ENCODE measurements around the gene EGFL7. TPM values are rescaled to one million over a fixed set of nuclear protein-coding genes. Genes with fewer than 3 reads are reported as not detected.

The EGFL7 gene
- polyA plus RNA-seq, 3 donors, result 1.3 to 2.8 (median 2.2) TPM

DNA sequence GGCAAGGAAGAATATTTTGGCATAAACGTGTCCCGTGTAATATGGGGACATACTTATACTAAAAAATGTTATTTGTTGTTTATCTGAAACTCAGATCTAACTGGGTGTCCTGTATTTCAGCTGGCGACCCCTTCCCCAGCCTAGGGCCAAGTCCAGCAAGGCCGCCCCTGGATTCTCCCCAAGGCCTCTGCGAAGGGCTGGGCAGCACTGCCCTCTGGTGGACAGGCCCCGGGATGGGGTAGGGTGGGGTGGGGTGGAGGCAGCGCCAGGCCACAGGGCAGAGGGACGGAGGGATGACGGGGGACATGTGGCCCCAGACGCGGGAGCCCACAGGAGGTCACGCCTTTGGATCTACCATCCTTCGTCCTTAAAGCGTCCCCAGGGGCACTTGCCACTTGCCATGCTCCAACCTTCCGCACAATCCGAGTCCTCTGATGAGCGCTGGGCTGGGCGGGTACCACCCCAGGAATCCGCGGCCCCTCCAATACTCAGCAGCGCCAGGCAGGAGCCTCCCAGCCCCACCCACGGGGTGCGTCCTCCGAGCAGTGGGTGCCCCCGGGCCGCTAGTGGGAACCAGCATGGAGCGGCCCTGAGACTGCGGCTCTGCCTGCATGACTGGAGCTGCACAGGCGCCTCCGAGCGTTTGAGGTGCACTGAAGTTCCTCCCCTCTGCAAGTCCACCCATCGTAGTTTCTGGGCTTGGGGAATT, 31.6 kb downstream of the EGFL7 start:
- Histone ChIP-seq H3K27ac (ENCODE audit: low read depth in 1 of 2, low read length in 2 of 2) (no peak overlapping the region), H3K27me3 (ENCODE audit: control insufficient read depth in 2 of 2, insufficient read depth in 2 of 2, low read length in 2 of 2) (no peaks in the 10 kb centered on the region), H3K4me1 (ENCODE audit: control insufficient read depth in 1 of 2, insufficient read depth in 2 of 2, low read length in 2 of 2) (peaks cover 49 to 52% of the 10 kb centered on the region in 2 donors), H3K79me2 (ENCODE audit: insufficient read depth, low read length) (no peaks in the 10 kb centered on the region), H4K20me1 (ENCODE audit: insufficient read depth, low read length) (no peaks in the 10 kb centered on the region), H3K36me3 (replicated peaks in 1 of 2; ENCODE audit: control insufficient read depth in 1 of 2, insufficient read depth in 2 of 2, low read length in 2 of 2) (no peaks in the 10 kb centered on the region), H3K4me3 (replicated peaks in 1 of 3; ENCODE audit: low read depth in 2 of 3, low read length in 3 of 3) (no peak overlapping the region), H3K9me3 (replicated peaks in 1 of 2; ENCODE audit: control insufficient read depth in 1 of 2, insufficient read depth in 1 of 2, low read length in 2 of 2) (no peaks in the 10 kb centered on the region), H3K9ac (ENCODE audit: insufficient read depth, low read length, poor library complexity, severe bottlenecking) (no peak overlapping the region), H3K4me2 (replicated peaks; ENCODE audit: extremely low read depth, low read length, poor library complexity, severe bottlenecking) (no peak overlapping the region), H2AFZ (ENCODE audit: insufficient read depth, low read depth, low read length, poor library complexity, severe bottlenecking) (no peak overlapping the region)
- WGBS (ENCODE audit: insufficient coverage), result 40% methylated on average over 23 of the region's 32 CpGs
- H3K4me3 Mint-ChIP-seq, result no peak overlapping the region
- H3K27me3 Mint-ChIP-seq (ENCODE audit: low read depth in 3 of 3), result peaks cover 2 to 4% (median 3%) of the 10 kb centered on the region in 3 donors
- peaks cover 33% of the 10 kb centered on the region for H3K4me1 Mint-ChIP-seq
- no peak overlapping the region for H3K27ac Mint-ChIP-seq
- no peaks in the 10 kb centered on the region for H3K9me3 Mint-ChIP-seq
- peaks cover 0 to 2% of the 10 kb centered on the region in 2 donors for H3K36me3 Mint-ChIP-seq
- TF ChIP-seq, protein P1, sequence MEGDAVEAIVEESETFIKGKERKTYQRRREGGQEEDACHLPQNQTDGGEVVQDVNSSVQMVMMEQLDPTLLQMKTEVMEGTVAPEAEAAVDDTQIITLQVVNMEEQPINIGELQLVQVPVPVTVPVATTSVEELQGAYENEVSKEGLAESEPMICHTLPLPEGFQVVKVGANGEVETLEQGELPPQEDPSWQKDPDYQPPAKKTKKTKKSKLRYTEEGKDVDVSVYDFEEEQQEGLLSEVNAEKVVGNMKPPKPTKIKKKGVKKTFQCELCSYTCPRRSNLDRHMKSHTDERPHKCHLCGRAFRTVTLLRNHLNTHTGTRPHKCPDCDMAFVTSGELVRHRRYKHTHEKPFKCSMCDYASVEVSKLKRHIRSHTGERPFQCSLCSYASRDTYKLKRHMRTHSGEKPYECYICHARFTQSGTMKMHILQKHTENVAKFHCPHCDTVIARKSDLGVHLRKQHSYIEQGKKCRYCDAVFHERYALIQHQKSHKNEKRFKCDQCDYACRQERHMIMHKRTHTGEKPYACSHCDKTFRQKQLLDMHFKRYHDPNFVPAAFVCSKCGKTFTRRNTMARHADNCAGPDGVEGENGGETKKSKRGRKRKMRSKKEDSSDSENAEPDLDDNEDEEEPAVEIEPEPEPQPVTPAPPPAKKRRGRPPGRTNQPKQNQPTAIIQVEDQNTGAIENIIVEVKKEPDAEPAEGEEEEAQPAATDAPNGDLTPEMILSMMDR (IDR thresholded peaks at IDR 0.05), result peak; percentile 96
- peak; percentile 59 to 72 (median 65) for DNase-seq
- intact Hi-C loops (cut with micrococcal nuclease), result no loop called here

DNA sequence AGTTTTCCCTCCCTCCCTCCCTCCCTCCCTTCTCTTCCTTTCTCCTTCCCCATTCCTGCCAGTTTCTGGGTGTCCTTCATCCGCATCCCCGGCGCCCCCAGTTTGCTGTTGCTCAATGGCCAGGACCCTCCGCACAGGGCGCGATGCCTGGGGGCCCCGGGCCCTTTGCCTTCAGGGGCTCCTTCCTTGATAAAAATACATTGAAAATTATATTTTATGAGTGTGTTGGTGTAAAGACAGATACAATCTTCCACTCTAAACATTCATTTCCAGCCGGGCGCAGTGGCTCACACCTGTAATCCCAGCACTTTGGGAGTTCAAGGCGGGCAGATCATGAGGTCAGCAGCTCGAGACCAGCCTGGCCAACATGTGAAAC, 32.1 kb downstream of the EGFL7 start:
- H3K4me2 ChIP-seq (replicated peaks; ENCODE audit: extremely low read depth, low read length, poor library complexity, severe bottlenecking), result no peak overlapping the region
- no peaks in the 10 kb centered on the region for H3K79me2 ChIP-seq (ENCODE audit: insufficient read depth, low read length)
- Mint-ChIP-seq H3K27ac (peak overlapping the region in 1 of 7 donors; percentile 54), H3K4me1 (peaks cover 36% of the 10 kb centered on the region), H3K36me3 (peaks cover 0 to 2% of the 10 kb centered on the region in 2 donors), H3K27me3 (ENCODE audit: low read depth in 3 of 3) (peaks cover 2 to 5% (median 4%) of the 10 kb centered on the region in 3 donors), H3K9me3 (no peaks in the 10 kb centered on the region), H3K4me3 (no peak overlapping the region)
- DNase-seq, result no peak
- intact Hi-C loops (cut with micrococcal nuclease), result loop anchor here in 1 of 2 donors (5.0 kb wide), 1 partner anchor 48 kb away; no protein-coding TSS in a partner anchor
- no peaks in the 10 kb centered on the region for H3K9me3 ChIP-seq (replicated peaks in 1 of 2; ENCODE audit: control insufficient read depth in 1 of 2, insufficient read depth in 1 of 2, low read length in 2 of 2)
- 17% methylated on average over 3 of the region's 11 CpGs for whole genome bisulfite sequencing (ENCODE audit: insufficient coverage)
- no peak overlapping the region for H3K9ac ChIP-seq (ENCODE audit: insufficient read depth, low read length, poor library complexity, severe bottlenecking)
- no peak overlapping the region for H3K4me3 ChIP-seq (replicated peaks in 1 of 3; ENCODE audit: low read depth in 2 of 3, low read length in 3 of 3)
- peaks cover 54 to 58% of the 10 kb centered on the region in 2 donors for H3K4me1 ChIP-seq (ENCODE audit: control insufficient read depth in 1 of 2, insufficient read depth in 2 of 2, low read length in 2 of 2)
- H4K20me1 ChIP-seq (ENCODE audit: insufficient read depth, low read length), result no peaks in the 10 kb centered on the region
- H3K36me3 ChIP-seq (replicated peaks in 1 of 2; ENCODE audit: control insufficient read depth in 1 of 2, insufficient read depth in 2 of 2, low read length in 2 of 2), result no peaks in the 10 kb centered on the region
- no peaks in the 10 kb centered on the region for H3K27me3 ChIP-seq (ENCODE audit: control insufficient read depth in 2 of 2, insufficient read depth in 2 of 2, low read length in 2 of 2)
- no peak overlapping the region for H2AFZ ChIP-seq (ENCODE audit: insufficient read depth, low read depth, low read length, poor library complexity, severe bottlenecking)
- no peak overlapping the region for H3K27ac ChIP-seq (ENCODE audit: low read depth in 1 of 2, low read length in 2 of 2)
- TF ChIP-seq, protein P1 (IDR thresholded peaks at IDR 0.05), result no peak
